GM19193 (cell line): ENCODE measurements around the gene ZNHIT2.
A peak's percentile ranks its signal among the peaks of the same experiment; 100 is the strongest.

ENCODE experiments used
- POLR2A ChIP-seq: IDR thresholded peaks from 4 replicates; pipeline ENCODE4 v1.6.1; 2011; ENCODE audit not compliant: insufficient read depth, insufficient read length; ENCODE audit errors: extremely low read depth

The ZNHIT2 gene

GRCh38 chr11:65117206-65118096, at the start of gene ZNHIT2:
Gene ZNHIT2, minus strand, starts transcription at chr11:65117701. Its CDS starts 48 bp downstream, at chr11:65117653.
- TF ChIP-seq POLR2A: peak; percentile 77

DNA sequence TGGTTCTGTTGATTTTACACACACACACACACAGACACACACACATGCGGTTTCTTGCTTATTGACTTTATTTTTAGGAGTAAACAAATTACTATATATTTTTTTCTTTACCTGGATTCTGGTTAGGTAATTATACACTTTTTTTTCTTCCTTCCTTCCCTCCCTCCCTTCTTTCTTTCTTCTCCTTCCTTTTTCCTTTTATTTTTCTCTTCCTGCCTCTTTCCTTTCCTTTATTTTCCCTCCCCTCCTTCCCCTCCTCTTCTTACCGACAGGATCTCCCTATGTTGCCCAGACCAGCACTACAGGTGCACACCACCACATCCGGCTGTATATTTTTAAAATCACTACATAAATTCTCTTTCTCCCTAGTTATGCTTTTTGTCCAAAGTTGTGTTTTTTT, 49.4 kb upstream of the ZNHIT2 start:
- TF ChIP-seq POLR2A: no peak

GRCh38 chr11:65165410-65166317, 48.2 kb upstream of the ZNHIT2 start:
- TF ChIP-seq POLR2A: no peak

GRCh38 chr11:65163684-65164083, 46.2 kb upstream of the ZNHIT2 start:
- no peak for TF ChIP-seq POLR2A

DNA sequence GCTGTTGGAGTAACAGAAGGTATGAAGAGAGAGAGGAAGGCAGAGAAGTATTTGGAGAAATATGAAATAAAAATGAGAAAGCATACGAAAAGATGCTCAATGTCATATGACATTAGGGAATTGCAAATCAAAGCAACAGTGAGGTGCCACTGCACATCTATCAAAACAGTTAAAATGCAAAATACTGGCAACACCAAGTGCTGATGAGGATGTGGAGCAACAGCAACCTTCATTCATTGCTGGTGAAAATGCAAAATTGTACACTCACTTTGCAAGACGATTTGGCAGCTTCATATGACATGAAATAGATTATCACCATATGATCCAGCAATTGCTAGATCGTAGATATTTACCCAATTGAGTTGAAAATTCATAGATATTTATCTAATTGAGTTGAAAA, 43.1 kb upstream of the ZNHIT2 start:
- TF ChIP-seq POLR2A: no peak

- TF ChIP-seq POLR2A: no peak
Measured at GRCh38 chr11:65159012-65159411, 41.5 kb upstream of the ZNHIT2 start.

GRCh38 chr11:65157336-65157735, 39.8 kb upstream of the ZNHIT2 start:
- TF ChIP-seq POLR2A: no peak

DNA sequence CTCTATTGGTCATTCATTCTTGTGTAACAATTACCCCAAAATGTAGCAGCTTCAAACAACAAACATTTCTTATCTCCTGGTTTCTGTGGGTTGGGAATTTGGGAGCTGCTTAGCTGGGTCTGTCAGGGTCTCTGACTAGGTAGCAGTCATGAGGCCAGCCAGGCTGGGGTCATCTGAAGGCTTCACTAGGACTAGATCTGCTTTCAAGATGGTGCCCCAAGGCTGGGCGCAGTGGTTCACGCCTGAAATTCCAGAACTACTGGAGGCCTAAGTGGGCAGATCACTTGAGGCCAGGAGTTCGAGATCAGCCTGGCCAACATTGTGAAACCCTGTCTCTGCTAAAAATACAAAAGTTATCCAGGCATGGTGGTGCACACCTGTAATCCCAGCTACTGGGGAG, 39.4 kb upstream of the ZNHIT2 start:
- no peak for TF ChIP-seq POLR2A

- TF ChIP-seq POLR2A: no peak
Measured at GRCh38 chr11:65156256-65156655, 38.8 kb upstream of the ZNHIT2 start.

- TF ChIP-seq POLR2A: no peak
Measured at GRCh38 chr11:65152122-65152521, 34.6 kb upstream of the ZNHIT2 start.

DNA sequence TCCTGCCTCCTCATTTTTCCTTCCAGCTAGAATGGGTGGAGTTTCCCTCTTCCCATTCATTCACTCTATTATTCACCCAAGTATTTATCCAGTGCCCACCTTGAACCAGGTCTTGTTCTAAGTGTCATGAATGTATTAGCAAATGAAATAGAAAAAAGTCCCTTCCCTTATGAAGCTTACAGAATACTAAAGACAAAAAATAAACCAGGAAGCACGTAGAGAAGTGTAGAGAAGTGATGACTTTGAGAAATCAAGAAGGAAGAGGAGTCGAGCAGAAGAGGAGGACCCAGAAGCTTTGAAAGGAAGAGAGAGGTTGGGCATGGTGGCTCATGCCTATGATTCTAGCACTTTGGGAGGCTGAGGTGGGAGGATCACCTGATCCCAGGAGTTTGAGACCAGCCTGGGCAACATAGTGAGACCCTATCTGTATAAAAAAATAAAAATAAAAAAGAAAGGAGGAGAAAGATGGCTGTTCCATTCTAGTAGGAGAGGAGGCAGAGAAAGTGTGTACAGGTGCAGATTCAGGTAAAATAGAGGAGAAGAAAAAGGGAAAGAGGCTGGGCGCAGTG, 33.9 kb upstream of the ZNHIT2 start:
- no peak for TF ChIP-seq POLR2A

GRCh38 chr11:65150509-65151299, 33.2 kb upstream of the ZNHIT2 start:
- no peak for TF ChIP-seq POLR2A

- no peak for TF ChIP-seq POLR2A
Measured at GRCh38 chr11:65148657-65149056, 31.2 kb upstream of the ZNHIT2 start.

GRCh38 chr11:65147352-65148075, 30.0 kb upstream of the ZNHIT2 start:
- TF ChIP-seq POLR2A: no peak
